HL-60/S4 (cell line): ENCODE results near the gene TAB2.
"Not testable (repeated sequence)": the region's sequence is repeated elsewhere in the genome, so short reads cannot be mapped to it uniquely, and the experiment has no call there.

Experiments
- in situ Hi-C: fragments of 300-500 bp; cut with MboI; formaldehyde crosslinking; loops from 2 replicates; pipeline ENCODE4 v1.14.3; 2022; ENCODE audit warnings: low sequenced_read_pairs

Gene TAB2

DNA sequence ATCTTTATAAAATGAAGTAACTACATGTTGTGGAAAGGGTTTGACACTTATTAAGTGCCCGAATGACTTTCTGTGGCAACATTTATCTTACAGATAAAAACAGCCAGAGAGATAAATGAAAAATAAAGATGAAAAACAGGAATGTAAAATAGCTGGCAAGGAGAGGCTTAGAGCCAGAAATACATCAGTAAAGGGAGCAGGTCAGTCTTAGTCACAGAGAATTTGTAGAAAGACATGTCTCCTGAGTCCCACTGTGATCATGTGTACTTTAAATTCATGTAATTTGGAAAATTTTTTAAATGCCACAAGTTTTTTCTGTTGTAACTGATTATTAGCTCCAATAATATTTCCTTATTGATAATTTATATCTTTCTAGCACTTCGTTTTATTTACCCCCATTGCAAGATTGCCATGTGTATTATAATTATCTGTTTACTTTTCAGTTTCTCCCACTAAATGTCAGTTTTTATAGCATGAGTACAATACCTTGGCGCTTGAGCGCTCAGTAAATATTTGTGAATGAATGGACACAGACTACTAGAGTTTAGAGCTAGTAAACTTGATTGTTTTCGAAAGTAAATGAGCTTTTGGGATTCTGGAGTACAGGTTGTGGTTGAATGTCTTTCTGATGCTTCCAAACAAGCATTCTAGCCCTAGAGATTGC is 15.2 kb downstream of the TAB2 start:
- in situ Hi-C loops: no loop called here

DNA sequence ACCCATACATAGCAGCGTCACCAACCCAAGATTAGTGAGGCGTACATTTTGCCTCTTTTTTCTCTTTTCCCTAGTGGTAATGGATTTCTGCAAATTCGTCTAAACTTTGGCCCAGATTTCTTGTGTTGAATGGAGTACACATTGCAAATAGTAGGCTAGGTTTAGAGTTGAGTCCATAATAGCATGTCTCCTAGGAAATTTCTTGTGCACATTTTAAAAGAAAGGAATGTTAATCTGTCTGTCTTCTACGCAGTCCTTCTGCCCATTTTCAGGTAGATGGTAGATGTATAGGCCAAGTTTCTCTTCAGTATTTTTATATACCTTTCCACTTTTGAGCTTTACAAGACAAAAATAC is 15.7 kb downstream of the TAB2 start:
- in situ Hi-C loops: no loop called here

DNA sequence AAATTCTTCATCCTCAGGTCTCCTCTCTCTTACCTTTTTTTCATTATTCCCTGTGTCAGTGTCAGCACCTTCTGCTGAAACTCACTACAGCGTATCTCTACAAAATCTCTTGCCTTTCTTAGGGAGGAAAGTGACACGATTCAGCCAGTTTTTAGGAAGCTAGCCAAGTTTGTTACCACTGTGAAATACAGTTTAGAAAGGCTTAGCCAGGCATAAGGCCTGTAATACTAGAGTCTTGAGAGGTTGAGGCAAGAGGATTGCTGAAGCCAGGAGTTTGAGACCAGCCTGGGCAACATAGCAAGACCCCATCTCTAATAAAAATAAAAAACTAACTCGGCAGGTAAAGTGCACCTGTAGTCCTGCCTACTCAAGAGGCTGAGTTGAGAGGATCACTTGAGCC is 16.7 kb downstream of the TAB2 start:
- in situ Hi-C loops: no loop called here

DNA sequence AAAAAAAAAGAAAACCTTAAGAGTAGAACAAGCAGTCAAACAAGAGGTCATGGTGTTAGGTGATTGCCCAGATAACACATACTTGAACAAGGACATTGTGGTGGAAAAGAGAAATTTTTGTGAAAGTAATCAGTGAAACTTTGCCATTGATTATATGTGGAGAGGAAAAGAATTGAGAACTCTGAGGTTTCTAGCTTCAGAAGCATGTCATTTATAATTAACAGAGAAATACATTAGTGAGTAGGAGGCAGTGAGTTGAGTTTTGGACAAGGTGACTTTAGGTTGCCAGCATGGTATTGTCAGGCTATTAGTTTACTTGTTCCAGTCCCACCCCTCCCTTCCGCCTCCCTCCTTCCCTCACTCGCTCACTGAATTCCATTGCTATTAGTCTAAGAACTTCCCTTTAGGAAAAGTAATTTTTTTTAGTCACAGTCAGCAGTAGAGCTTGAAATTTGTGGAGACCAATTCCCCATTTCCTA is 17.2 kb downstream of the TAB2 start:
- in situ Hi-C loops: no loop called here

DNA sequence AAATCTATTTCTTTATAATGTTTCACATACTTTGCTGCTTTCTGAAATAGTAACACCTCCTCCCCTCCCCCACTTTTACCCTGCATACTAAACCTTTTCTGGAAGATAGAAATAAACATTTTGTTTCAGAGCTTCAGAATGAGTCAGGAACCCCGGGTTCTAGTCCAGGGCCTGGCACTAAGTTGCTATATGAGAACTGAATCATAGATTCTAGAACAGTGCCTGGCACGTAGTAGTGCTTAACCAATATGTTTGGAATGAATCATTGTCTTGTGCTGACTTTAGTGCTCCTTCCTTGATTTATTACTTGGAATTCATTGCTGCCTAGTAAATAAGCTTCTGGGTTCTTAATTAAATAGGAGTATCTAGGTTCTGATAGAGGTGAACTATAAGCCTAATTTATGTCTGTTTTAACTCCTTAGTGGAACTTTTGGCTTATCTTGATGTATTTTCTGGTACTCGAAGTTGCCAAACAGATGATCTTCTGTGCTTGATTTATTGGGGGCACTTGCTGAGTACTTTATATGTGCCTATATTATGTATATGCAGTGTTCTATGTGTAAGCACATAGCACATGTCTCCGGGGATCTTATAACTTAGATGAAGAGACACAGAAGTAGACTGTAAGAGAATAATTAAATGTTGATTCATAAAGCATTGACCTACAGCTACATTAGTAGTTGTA is 18.6 kb downstream of the TAB2 start:
- in situ Hi-C loops: no loop called here

DNA sequence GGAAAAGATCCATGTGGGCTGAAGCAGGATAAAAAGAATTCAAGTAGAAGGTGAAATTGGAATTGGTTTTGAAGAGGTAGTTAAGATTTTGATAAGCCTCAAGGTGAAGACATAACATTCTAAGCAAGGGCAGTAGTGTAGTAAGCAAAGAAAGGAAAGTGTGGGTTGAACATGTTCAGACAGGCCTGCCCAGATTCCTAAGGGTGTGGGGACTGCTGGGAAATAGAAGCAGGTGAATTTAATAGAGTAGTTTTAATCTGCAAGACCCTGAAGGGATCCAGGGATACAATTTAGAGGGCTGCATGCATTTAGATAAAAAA is 19.1 kb downstream of the TAB2 start:
- in situ Hi-C loops: no loop called here

DNA sequence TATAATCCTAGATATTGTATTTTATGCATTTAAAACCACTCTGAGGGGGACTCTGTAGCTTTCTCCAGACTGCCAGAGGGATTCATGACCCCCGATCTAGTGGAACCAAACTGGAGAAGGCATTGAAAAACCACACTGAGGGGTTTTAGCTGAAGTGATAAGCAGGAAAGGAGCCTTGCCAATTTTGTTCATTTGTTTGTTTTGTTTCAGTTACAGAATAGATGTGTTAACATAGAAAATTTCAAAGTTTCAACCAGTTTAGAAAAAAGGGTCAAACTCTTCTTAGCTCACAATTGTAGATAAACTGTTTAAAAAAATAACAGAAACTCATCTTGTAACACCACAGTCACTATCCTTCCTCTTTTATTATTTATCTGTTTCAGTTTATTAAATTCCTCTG is 19.8 kb downstream of the TAB2 start:
- in situ Hi-C loops: no loop called here

DNA sequence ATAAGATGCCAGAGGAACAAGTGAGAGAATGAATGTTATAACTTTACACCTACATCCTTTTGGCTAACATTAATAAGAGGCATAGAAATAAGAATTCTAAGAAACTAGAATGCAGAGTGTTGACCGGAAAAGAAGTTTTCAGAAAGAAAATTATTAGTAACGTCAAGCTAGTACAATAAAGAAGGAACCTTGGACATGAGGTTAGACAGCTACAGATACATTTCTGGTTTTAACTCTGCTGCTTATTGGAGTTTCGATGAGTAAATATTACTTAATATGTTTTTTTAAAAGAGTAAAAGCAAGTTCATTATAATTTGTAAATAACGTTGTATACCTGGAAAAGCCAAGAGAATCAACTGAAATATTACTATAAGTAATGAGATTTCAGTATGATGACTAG is 22.7 kb downstream of the TAB2 start:
- in situ Hi-C loops: no loop called here

DNA sequence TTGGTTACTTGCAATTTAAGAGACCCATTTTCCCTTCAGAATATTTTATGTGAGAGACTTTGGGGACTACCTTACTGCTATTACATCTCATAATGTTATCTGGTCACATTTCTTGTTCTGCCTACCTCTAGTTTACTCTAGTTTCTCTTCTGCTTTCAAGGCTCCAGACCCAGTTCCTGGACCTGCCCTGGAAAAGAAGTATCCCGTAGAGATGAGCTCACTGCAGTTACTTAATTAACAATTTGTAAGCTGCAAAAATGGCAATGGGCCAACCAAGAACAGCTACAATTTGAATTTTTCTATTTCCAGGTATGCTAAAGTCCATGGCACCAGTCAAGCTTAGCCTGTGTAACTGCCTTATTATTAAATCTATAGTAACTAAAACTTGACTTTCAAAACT is 25.0 kb downstream of the TAB2 start:
- in situ Hi-C loops: no loop called here

DNA sequence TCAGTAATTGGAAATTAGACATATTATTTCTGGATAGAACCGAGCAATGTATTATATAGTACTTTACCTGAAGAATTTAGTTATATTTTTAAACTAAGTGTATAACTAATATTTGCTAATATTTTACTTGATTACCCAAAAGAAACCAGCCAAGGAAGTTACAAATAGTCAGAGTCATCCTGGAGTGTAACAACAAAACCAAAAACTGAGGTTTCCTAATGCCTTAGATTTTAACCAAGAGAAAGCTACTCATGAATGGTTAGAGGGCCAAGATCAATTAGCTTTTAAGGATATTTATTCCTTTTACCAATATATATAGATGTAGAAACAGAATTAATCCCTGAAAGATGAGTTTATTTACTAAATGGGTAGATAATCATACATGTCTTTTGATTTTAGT is 26.0 kb downstream of the TAB2 start:
- in situ Hi-C loops: no loop called here

DNA sequence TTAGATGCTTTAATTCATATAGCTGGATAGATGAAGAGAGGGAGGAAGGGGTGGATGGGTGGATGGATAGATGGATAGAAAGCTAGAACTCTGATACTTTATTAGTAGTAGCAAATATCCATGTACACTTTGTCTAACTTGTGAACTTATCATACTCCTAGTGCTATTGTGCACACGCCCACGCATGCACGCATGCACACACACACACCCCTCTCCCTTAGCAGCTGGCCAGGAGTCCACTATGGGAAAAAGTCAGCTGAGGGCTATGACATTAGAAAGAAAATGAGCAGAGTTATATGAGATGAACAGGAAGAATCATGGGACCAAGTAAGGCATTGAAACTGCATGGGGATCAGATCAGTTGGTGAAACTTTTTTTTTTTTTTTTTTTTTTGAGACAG is 28.6 kb downstream of the TAB2 start:
- in situ Hi-C loops: no loop called here

DNA sequence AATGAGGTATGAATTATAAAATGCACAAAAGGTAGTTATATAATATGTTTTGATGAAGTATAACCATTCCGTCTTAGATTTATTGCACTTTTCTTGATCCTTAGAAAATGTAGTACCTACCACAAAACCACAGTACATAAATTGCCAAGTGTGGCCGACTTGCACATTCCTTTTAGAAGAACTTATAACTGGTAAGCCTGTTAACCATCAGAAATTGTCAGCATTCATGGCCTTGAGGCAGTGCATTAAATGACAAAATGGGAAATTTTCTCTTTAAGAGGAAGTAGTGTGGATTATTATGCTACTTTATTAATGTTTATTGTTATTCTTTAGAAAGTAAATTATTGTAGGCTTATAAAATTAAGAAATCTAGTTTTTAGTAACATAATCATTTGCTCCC is 29.6 kb downstream of the TAB2 start:
- in situ Hi-C loops: no loop called here

DNA sequence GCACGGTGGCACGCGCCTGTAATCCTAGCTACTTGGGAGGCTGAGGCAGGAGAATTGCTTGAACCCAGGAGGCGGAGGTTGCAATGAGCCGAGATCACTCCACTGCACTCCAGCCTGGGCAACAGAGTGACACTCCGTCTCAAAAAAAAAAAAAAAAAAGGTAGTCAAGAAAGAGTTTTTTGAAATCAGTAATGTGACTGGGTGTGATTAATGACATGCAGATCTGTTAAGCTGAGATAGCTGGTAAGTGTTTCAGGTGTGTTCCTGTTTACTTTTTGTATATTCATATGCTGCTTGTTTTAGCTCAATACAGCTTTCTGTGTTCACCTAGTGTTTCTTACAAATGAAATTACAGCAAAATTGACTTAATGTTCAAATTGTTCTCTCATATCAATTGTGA is 31.8 kb downstream of the TAB2 start:
- in situ Hi-C loops: not testable (repeated sequence)

DNA sequence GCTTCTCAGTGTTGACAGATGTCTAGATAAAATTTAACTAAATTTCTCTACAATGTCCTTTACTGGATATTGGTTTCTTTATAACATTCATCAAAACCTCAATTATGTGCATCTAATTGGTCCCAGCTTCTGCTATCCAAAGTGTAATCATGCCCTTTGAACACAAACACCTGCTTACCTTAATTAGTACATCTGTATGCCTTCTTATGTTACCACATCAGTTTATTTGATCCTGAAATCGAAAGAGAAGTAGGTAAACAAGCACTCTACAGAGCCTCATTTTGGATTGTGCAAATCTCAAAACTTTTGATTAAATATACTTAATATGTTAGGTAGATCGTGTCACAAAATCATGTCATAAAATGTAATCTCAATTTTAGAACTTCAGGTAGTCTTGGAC is 36.5 kb downstream of the TAB2 start:
- in situ Hi-C loops: no loop called here

DNA sequence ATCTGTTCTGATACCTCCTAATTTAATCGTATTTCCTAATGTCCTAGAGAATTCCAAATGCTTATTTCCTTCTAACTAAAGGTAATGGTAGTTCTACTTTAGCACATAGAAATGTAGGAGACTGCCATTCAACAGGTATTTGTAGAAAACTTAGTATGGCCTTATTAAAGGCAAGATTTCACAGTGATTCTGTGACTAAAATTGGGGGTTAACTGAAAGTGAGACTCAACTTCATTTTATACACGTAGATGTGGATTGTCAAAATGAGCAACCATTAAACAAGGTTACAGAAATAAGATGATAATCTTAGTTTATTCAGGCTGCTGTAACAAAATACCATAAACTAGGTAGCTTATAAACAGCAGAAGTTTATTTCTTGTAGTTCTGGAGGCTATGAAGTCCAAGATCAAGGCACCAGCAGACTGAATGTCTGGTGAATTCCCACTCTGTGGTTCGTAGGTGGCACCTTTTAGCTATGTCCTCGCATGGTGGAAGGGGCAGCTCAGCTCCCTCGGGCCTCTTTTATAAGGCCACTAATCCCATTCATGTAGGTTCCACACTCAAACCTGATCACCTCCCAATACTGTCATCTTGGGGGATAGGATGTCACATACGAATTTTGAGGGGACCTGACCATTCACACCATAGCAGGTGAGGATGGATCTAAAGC is 38.7 kb downstream of the TAB2 start:
- in situ Hi-C loops: no loop called here

DNA sequence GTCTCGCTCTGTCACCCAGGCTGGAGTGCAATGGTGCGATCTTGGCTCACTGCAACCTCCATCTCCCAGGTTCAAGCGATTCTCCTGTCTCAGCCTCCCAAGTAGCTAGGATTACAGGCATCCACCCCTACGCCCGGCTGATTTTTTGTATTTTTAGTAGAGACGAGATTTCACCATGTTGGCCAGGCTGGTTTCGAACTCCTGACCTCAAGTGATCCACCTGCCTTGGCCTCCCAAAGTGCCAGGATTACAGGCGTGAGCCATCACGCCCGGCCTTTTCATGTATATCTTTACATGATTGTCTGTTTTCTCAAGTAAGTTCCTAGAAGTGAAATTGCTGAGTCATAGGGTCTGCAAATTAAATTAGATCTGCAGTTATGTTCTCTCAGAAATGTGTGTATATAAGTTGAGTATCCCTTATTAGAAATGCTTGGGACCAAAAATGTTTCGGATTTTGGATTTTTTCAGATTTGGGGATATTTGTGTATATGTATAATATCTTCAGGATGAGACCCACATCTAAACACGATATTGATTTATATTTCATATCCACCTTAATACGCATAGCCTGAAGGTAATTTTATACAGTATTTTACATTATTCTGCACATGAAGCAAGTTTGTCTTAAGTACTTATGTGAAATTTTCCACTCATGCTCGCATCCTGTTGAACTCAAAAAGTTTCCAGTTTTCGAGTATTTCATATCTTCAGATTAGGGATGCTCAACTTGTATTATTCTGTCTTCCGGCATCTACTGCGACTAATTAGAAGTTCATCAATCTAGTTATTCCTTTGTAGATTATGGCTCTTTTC is 40.4 kb downstream of the TAB2 start:
- in situ Hi-C loops: no loop called here

DNA sequence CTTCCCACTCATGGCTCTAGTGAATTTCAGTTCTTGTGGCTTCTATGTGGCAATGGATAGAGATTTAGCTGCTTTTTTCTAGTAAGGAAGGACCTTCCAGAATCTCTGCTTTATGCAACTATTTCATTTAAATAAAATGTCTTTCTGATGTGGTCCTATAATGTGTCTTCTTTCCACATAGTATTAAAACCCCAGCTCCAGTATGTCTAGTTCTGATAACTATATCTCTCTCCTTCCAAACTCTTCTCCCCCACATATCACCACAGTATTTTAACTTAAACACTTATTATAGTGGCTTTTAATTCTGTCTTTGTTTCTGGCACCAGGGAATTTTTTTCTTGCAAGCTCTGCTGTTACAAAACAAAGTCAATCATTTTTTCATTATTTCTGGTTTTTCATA is 41.9 kb downstream of the TAB2 start:
- in situ Hi-C loops: no loop called here

DNA sequence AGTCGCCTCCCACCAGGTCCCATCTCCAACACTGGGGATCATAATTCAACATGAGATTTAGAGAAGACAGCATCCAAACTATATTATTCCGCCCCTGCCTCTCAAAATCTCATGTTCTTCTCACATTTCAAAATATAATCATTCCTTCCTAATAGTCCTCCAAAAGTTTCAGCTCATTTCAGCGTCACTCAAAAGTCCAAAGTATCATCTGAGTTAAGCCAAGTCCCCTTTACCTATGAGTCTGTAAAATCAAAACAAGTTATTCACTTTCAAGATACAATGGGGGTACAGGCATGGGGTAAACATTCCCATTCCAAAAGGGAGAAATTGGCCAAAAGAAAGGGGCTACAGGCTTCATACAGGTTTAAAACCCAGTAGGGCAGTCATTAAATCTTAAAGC is 43.0 kb downstream of the TAB2 start:
- in situ Hi-C loops: no loop called here

DNA sequence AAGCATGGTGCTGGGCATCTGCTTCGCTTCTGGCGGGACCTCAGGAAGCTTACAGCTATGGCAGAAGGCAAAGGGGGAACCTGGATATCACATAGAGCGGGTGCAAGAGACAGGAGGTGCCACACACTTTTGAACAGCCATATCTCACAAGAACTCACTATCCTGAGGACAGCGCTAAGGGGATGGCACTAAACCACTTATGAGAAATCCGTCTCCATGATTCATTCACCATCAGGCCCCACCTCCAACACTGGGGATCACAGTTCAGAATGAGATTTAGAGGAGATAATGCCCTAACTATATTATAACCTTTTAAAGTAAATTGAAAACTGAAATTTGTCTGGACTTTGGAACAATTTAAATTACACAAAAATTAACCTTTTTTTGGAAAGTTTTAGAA is 44.8 kb downstream of the TAB2 start:
- in situ Hi-C loops: no loop called here

DNA sequence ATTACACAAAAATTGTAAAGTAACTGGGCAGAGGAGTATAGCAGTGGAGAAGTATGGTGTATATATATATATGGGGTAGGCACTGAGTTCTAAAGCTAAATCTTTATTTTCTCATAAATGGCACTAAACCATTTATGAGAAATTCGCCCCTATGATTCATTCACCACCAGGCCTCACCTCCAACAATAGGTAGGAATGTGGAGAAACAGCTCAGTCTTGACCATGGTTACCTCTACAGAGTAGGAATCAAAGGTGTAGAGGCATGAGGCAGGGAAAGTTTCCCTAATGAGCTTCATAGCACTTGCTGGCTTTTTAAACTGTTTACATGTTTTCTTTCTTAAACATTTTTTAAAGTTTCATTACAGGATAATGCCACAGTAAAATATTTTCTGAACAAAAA is 45.6 kb downstream of the TAB2 start:
- in situ Hi-C loops: no loop called here

DNA sequence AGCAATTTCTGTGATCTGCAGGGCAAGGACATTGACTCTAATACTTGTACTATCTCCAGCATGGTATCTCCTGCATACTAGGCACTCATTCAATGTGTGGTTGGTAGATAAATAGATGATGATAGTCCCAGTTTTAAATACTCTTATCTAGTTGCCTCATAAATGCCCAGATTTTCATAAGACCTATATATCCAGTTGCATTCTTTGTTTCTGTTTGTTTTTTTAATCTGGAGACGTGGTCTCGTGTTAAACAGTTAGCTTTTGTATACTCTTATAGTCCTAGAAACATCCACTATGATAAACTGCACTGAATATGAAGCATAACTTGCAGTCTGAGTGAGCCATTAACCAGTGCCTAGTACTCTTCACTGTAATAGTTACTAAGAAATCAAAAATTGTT is 47.0 kb downstream of the TAB2 start:
- in situ Hi-C loops: no loop called here

DNA sequence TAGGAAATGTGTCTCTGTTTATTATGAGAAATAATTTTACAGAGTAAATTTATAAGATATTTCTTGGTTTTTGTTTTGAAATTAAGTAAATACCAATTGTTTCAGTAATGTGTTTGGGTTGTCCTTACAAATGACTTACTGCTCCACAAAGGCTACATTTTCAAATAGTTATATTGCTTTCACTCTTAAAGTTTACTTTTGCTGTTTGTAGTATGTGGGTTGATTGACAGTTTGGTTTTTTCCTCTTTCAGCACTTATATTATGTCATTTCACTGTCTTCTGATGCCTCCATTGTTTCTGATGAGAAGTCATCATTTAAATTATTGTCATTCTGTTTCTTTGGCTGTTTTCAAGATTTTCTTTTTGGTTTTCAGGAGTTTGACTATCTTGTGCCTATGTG is 47.7 kb downstream of the TAB2 start:
- in situ Hi-C loops: no loop called here
